Measurements from ENCODE around the gene ATF4.

DNA sequence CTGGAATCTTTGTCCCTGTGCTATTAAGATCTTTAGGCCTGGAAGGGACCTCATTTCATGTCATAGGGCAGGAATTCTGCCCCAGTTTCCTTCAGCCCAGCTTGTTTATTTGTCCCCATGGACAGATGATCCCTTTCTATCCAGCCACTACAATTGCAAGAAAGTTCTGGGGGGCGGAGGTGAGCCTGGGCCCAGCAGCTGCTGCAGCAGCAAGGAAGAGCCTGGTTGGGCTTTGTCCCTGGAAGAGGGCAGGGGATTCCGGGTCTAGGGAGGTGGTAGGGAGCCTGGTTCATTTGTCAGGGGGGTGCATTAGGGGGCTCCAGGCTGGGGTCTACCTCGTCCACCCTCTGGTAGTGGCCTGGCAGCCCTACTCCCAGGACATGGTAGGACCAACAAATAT lies 33.8 kb downstream of the ATF4 start:
- TF ChIP-seq GATA3 (IDR thresholded peaks at IDR 0.05; ENCODE audit: low read depth, low read length), result no peak
- TF ChIP-seq GATA2 (IDR thresholded peaks at IDR 0.05; ENCODE audit: low read depth, low read length), result no peak

Data from SH-SY5Y (cell line).